ENCODE results near the gene TRAPPC3.

Gene TRAPPC3

DNA sequence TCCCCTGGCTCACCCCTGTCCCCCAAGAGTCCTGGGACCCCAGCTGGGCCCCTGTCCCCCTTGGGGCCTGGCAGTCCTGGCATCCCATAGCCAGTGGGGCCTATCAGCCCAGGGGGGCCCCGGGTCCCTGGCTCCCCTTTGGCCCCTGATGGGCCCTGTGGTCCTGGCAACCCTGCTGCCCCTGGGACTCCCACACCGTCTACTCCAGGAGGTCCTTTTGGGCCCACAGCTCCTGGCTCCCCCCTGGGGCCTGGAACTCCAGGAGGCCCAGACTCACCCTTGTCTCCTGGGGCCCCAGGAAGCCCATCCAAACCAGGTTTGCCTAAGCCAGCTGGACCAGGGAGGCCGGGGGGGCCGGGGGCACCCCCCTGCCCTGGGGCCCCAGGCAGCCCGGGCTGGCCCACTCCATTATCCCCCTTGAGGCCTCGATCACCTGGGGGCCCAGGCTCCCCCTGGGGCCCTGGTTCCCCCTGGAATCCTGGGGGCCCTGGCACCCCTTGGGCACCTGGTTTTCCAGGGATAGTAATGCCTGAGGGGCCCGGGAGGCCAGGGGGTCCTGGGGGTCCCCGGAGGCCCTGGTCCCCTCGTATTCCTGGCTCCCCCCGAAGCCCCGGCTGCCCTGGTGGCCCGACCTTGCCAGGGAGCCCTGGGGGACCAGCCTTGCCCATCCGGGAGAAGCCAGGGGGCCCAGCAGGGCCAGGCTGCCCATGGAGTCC, 50.5 kb downstream of the TRAPPC3 start:
- peak; percentile 36 for DNase-seq (ENCODE audit: low spot score)

DNA sequence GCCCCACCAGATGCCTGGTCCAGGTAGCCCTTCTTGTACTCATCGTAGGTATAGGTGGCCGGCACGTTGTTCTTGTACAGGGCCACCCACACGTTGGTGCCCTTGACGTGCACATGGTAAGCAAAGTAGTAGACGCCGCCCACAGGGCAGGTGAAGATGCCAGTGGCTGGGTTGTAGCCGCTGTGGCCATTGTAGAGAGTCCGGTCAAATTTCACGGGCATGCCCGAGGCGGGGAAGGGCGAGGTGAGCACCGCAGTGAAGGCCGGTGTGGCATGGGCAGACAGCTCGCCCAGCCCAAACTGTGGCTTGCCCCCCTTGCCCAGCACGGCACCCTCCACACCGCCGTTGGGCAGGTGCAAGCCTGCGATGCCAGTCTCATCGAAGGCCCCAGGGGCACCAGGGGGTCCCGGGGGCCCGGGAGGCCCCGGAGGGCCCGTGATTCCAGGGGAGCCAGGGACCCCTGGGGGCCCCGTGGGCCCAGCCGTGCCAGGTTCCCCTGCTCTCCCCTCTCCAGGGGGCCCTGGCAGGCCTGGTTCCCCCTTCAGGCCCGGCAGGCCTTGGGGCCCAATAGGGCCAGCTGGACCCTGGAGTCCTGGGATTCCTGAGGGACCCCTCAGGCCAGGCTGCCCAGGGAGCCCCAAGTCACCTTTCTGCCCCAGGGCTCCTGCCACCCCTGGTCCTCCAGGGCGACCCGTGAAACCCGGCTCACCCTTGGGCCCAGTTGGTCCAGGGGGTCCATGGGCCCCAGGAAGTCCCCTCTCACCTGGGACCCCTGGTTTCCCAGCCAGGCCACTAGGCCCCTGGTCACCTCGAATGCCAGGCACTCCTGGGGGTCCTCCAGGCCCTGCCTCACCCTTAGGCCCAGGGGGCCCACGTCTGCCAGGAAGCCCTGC, 51.3 kb downstream of the TRAPPC3 start:
- peak; percentile 34 for DNase-seq (ENCODE audit: low spot score)

GRCh38 chr1:36096500-36097432, 52.5 kb downstream of the TRAPPC3 start:
- DNase-seq (ENCODE audit: low spot score) = peak; percentile 62

DNA sequence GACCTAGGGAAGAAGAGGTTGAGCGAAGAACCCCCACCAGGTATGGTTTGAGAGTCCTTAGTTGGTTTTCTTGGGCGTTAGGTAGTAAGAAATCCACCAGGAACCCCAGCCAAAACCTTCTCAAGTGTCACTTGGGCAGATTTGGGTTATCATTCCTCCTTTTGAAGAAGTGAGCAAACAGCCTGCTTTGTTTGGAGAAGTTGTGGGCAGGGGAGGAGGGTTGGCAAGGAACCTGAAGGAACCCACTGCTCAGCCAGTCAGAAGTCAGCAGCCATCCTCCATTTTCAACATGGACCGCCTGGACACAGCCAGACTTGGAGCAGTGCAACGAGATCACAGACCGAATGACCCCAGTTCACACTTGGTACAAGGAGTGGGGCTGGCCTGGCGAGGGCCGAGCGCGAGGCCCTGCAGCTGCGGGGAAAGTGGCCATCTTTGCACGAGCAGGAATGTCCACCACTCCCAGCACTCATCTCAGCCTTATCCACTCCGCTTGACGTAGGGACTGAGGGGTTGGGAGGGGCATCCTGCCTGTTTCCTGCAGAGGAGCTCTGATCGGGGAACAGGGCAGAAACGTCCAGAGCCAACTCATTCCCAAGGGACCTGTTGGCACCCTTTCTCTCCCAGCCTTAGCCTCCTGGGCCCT, 53.4 kb downstream of the TRAPPC3 start:
- DNase-seq (ENCODE audit: low spot score) = peak; percentile 34

GRCh38 chr1:36094621-36095061, 54.6 kb downstream of the TRAPPC3 start:
- DNase-seq (ENCODE audit: low spot score) = peak; percentile 39

DNA sequence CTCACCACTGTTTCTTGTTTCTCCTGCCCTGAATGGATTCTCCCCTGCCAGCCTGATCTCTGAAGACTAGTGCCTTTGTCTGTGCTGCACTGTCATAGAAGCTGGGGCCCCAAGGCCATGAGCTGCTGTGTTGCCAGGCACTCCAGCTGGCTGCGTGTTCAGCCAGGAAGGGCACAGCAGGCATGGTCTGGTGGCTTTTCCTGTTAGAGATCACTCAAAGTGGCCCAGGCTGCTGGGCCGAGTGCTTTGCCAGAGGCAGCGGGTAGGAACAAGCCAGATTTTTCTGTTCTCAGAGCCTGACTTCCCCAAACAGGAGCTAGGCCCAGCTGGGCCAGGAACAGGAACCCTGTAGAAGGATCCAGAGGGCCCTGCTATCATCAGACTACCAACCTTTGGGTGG, 55.4 kb downstream of the TRAPPC3 start:
- DNase-seq (ENCODE audit: low spot score) = no peak

DNA sequence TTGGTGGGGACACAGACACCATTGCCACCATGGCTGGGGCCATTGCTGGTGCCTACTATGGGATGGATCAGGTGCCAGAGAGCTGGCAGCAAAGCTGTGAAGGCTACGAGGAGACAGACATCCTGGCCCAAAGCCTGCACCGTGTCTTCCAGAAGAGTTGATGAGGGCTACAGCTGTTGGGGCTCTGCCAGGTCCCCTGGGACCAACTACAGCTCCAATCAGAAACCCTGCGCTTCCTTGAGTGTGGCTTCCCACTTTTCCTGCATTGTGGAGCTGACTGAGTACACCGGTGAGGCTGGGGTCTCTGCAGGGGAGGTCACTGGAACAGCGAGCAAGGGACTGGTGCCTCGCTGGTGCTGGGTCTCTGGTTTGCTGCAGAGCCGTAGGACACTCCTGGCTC, 56.1 kb downstream of the TRAPPC3 start:
- DNase-seq (ENCODE audit: low spot score) = no peak

DNA sequence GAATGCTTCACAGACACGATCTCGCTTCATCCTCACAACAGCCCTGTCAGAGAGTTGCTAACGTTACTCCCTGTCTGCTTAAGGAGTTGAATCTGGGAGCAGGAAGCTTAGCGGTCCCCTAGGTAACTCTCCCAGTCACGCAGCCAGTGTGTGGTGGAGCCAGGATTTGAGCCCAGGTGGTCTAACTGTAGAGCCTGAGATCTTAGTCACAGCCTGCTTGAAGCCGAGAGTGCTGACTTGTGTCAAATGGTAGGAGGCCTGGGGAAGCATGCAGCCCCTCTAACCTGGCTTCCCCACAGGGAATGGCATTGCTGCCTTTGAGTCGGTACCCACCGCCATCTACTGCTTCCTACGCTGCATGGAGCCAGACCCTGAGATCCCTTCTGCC, 56.5 kb downstream of the TRAPPC3 start:
- no peak for DNase-seq (ENCODE audit: low spot score)

DNA sequence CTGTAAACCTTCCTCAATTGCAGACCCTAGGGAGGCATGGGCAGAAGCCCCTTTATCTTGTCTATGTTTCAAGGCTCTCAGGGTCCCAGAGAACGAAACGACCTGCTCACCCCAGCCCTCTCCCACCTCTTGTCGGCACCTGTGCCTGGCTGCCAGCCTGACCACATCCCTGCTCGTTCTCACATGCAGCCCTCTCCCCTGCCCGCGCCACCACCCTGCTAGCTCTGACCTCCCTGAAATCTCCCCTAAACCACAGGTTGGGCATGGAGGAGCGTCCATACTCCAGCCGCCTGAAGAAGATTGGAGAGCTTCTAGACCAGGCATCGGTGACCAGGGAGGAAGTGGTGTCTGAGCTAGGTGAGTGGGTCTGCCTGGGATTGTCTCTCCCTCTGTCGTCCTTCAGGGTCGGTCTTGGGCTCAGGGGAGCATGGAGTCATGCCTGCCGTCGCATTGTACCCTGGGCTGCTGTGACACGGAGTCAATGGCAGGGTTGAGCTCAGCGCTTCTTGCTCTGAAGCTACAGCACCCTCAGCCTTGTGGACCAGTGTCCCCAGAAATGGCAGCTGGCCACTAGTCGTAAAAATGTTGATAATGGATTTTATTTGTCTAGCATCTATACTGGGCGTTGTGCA, 57.0 kb downstream of the TRAPPC3 start:
- DNase-seq (ENCODE audit: low spot score) = no peak

GRCh38 chr1:36091698-36092097, 57.6 kb downstream of the TRAPPC3 start:
- no peak for DNase-seq (ENCODE audit: low spot score)

- DNase-seq (ENCODE audit: low spot score) = no peak
Observed at GRCh38 chr1:36091141-36091540, 58.1 kb downstream of the TRAPPC3 start.

DNA sequence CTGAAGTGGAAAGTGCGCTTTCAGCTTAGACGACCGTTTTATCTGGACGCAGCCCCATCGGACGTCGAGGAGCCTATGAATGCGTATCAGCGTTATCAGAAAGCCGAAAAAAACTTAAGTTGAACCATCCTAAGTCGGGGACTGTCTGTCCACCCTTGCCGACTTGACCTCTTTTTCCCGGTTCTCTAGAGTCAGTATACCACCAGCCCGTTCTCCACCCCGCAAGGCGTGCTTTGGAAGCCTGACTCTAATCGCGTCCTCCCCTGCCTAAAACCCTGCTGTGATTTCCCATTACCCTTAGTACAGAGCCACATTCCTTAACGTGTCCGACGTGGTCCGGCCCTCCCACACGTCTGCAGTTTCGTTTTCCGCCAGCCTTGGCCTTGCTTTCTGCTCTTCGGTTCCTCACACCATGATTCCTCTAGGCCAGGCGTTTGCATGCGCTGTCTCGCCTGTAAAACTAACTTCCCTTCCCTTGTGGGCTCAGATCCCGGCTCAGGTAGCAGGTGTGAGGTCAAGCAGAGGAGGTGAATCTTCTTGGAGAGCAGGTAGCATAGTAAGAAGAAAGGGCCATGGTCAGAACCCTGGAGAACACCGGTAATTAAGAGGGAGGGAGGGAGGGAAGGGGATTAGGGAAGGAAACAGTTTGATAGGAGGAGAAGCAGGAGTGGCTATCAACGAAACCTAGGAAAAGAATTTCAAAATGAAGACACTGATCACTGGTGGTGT, 59.7 kb downstream of the TRAPPC3 start:
- no peak for DNase-seq (ENCODE audit: low spot score)

- peak; percentile 94 for DNase-seq (ENCODE audit: low spot score)
Observed at GRCh38 chr1:36088577-36089392, 60.5 kb downstream of the TRAPPC3 start, which contains the start of gene ADPRS. TSS of gene ADPRS (plus strand) at chr1:36088892. CDS start at chr1:36088905, 13 bp downstream.

- peak; percentile 67 for DNase-seq (ENCODE audit: low spot score)
Observed at GRCh38 chr1:36088265-36088576, 61.1 kb downstream of the TRAPPC3 start.

GRCh38 chr1:36087233-36088123, 61.8 kb downstream of the TRAPPC3 start:
- no peak for DNase-seq (ENCODE audit: low spot score)

Measured in ecto neural progenitor cell (in vitro differentiated cells).